Adrenal gland (tissue), 12 donors: ENCODE measurements around the gene SLC19A1. TPM values are rescaled to one million over a fixed set of nuclear protein-coding genes. Genes with fewer than 3 reads are reported as not detected.
A peak's percentile ranks its signal among the peaks of the same experiment; 100 is the strongest.
"Not testable (repeated sequence)": the region's sequence is repeated elsewhere in the genome, so short reads cannot be mapped to it uniquely, and the experiment has no call there.

Source experiments
- DNase-seq, 7 donors: peaks; one replicate each; pipeline ENCODE4 v3.0.0-alpha.2; 2019 to 2020
- H3K27ac ChIP-seq, 5 donors: fragments of 200-600 bp; sonication (generic) in 4 of 5; 1 replicate in 3 of 5; 2 replicates in 2 of 5; pipeline versions ENCODE4 v1.5.1 to v1.8.0; 2016 to 2020; ENCODE audit warnings: mild to moderate bottlenecking in 1 of 5
- H3K27me3 ChIP-seq: fragments of 200-600 bp; 2 replicates; pipeline ENCODE4 v1.8.0; 2021
- H3K36me3 ChIP-seq, 2 donors: fragments of 200-600 bp; replicated peaks in 1 of 2; 1 replicate in 1 of 2; 2 replicates in 1 of 2; pipeline versions ENCODE4 v1.5.1 to v1.8.0; 2018 to 2022
- H3K4me1 ChIP-seq, 2 donors: fragments of 200-600 bp; replicated peaks in 1 of 2; 1 replicate in 1 of 2; 2 replicates in 1 of 2; pipeline versions ENCODE4 v1.5.1 to v1.8.0; 2018 to 2021
- H3K4me3 ChIP-seq, 4 donors: fragments of 200-600 bp; sonication (generic) in 3 of 4; one replicate each; pipeline ENCODE4 v1.5.1; 2016 to 2018
- H3K9me3 ChIP-seq, 3 donors: fragments of 200-600 bp; sonication (generic) in 1 of 3; replicated peaks in 1 of 3; 1 replicate in 2 of 3; 2 replicates in 1 of 3; pipeline versions ENCODE4 v1.5.1 to v1.8.0; 2016 to 2021
- POLR2A ChIP-seq, 2 donors: fragments of 450-650 bp; IDR thresholded peaks; one replicate each; pipeline ENCODE4 v1.6.1; 2017; ENCODE audit warnings: antibody characterized with exemption in 2 of 2, mild to moderate bottlenecking in 2 of 2, moderate library complexity in 1 of 2
- WGBS, 4 donors: extraction: QIAGEN DNeasy Blood & Tissue Kit in 2 of 4; methylation state at CpG; one replicate each; pipeline versions ENCODE4 v1.1.5 to v1.1.7; 2013 to 2017; 5-methylcytosine and 5-hydroxymethylcytosine counted together
- intact Hi-C, 2 donors: fragments of 100-400 bp; cut with DNase I; formaldehyde crosslinking; loops; one replicate each; pipeline versions ENCODE4 v1.14.1 to v1.15.0; 2022 to 2023
- polyA plus RNA-seq, 3 donors: library from polyadenylated mRNA; stranded (reverse); fragments of 200-250 nt in 2 of 3; fragments of 350-450 nt in 1 of 3; fragmentation: Illumina TruSeq in 1 of 3; extraction: RNeasy Lipid Tissue Mini Kit (QIAGEN cat#74804) in 1 of 3; gene quantifications; one replicate each; pipeline ENCODE4 v1.2.3, GENCODE V29; 2013 to 2014
- total RNA-seq, 9 donors: library from RNA; depleted of rRNA in 4 of 9; stranded (reverse); fragments of >200 nt in 4 of 9; fragments of 120-200 nt in 1 of 9; fragmentation: NEBNext Ultra II Directional in 1 of 9; extraction: Animal tissue kit (Norgen Biotek cat#: 25700) in 1 of 9; gene quantifications; one replicate each; pipeline versions ENCODE4 v1.1.0 to v1.2.4, GENCODE V29; 2013 to 2023
- TF ChIP-seq, protein P1 (sequence below), 6 experiments: fragments of 450-650 bp in 4 of 6; fragments of 200-600 bp in 2 of 6; sonication (generic) in 1 of 6; IDR thresholded peaks; 1 replicate in 5 of 6; 2 replicates in 1 of 6; pipeline versions ENCODE4 v1.5.1 to v1.8.0; 2016 to 2021; ENCODE audit warnings: antibody characterized with exemption in 6 of 6, mild to moderate bottlenecking in 2 of 6, moderate library complexity in 1 of 6
- donor health status: healthy with polysubstance abuse.
- donor health status: Bipolar disorder and iron deficiency.
- donor health status: DM: yes; HTN: yes; CAD: no.
- donor health status: DM: no; HTN: no; CAD: no.
- donor health status: DM: no; HTN: no; CAD: no.
- donor health status: DM: yes; HTN: yes; CAD: no.

The SLC19A1 gene
- total and polyA plus RNA-seq, 12 donors, result 1.7 to 21.2 (median 15.3) TPM

DNA sequence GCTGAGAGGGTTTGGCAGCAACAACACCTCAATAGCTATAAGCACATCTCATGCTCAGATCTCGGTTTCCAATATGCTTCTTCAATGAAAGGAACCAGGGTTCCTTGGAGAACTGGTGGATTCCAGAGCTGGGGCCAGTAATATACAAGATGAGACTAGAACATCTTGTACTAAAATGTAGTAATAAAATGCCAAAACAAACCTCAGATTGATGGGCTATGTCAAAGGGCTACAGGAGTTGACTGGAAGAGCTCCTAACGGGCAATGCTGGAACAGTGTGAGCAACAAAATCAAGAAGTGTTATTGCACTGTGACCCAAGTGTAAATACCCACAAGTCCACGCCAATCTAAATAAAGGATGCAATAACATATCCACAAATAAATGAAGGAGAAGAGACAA, 26.1 kb upstream of the SLC19A1 start:
- peak in 1 of 7 donors; percentile 17 for DNase-seq
- intact Hi-C loops, result no loop called here
- Histone ChIP-seq H3K4me1 (peaks cover 8 to 13% of the 10 kb centered on the region in 2 donors), H3K9me3 (no peaks in the 10 kb centered on the region), H3K4me3 (no peak overlapping the region), H3K27ac (no peak overlapping the region), H3K36me3 (no peaks in the 10 kb centered on the region), H3K27me3 (no peaks in the 10 kb centered on the region)
- 77 to 82% (median 79%) methylated on average over 3 of the region's 3 CpGs for WGBS, 4 donors
- no peak for TF ChIP-seq POLR2A (IDR thresholded peaks at IDR 0.05)
- TF ChIP-seq, protein P1, sequence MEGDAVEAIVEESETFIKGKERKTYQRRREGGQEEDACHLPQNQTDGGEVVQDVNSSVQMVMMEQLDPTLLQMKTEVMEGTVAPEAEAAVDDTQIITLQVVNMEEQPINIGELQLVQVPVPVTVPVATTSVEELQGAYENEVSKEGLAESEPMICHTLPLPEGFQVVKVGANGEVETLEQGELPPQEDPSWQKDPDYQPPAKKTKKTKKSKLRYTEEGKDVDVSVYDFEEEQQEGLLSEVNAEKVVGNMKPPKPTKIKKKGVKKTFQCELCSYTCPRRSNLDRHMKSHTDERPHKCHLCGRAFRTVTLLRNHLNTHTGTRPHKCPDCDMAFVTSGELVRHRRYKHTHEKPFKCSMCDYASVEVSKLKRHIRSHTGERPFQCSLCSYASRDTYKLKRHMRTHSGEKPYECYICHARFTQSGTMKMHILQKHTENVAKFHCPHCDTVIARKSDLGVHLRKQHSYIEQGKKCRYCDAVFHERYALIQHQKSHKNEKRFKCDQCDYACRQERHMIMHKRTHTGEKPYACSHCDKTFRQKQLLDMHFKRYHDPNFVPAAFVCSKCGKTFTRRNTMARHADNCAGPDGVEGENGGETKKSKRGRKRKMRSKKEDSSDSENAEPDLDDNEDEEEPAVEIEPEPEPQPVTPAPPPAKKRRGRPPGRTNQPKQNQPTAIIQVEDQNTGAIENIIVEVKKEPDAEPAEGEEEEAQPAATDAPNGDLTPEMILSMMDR (IDR thresholded peaks at IDR 0.05), result no peak

DNA sequence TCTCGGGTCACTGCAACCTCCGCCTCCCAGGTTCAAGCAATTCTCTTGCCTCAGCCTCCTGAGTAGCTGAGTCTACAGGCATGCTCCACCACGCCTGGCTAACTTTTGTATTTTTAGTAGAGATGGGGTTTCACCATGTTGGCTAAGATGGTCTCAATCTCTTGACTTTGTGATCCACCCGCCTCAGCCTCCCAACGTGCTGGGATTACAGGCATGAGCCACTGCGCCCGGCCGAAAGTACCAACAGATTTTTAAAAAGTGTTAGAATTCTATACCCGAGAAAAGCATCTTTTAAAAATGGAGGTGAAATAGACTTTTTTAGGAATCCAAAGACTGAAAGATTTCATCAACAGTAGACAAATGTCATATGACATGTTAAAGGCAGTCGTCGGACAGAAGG, 21.9 kb upstream of the SLC19A1 start:
- WGBS, 4 donors, result 86 to 92% (median 89%) methylated on average over 11 of the region's 11 CpGs
- intact Hi-C loops, H3K4me1 ChIP-seq, H3K4me3 ChIP-seq, H3K36me3 ChIP-seq, H3K9me3 ChIP-seq, H3K27me3 ChIP-seq, H3K27ac ChIP-seq: not testable (repeated sequence)
- DNase-seq, result peak in 1 of 7 donors; percentile 45

DNA sequence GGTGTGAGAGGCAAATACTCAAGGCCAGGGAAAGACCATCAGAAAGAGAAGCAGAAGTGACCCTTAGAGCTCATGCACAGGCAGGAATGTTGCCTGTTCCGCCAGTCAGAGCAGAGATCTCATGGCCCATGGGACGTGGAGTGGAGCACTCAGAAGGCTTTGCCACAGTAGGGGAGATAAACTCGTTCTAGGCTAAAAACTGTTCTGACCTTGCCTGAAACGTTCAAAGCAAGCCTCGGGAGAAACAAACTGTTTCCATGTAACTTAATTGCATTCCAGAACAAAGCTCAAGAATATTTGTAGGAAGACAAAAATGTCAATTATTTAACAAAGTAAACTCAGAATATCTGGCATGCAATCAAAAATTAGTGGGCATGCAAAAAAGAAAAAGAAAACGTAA, 20.7 kb upstream of the SLC19A1 start:
- Histone ChIP-seq H3K4me3 (no peak overlapping the region), H3K4me1 (no peaks in the 10 kb centered on the region), H3K27ac (peak overlapping the region in 1 of 5 donors; percentile 45), H3K9me3 (no peaks in the 10 kb centered on the region), H3K36me3 (no peaks in the 10 kb centered on the region), H3K27me3 (no peaks in the 10 kb centered on the region)
- 37 to 49% (median 42%) methylated on average over 6 of the region's 6 CpGs for WGBS, 4 donors
- intact Hi-C loops, result no loop called here
- DNase-seq, result peak in 1 of 7 donors; percentile 44
- TF ChIP-seq POLR2A (IDR thresholded peaks at IDR 0.05), result no peak
- TF ChIP-seq, protein P1 (IDR thresholded peaks at IDR 0.05), result no peak

DNA sequence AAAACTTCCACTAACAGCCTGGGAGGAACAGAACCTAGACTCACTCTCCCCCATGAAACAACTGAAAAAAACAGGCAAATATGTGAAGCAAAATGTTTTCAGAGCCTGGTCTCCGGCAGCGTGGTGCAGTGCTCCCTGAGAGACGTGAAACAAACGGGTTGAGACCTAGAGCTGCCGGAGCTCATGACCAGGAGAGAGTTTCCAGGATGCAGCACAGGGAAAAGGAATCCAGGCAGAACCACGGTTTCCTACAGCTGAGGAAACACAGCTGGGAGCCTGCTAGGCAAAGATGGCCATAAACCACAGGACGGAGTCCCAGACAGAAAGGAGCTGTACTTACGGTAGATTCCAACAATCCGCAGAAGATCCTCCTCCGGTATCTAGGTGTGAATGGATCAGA, 20.2 kb upstream of the SLC19A1 start:
- 62 to 71% (median 67%) methylated on average over 10 of the region's 10 CpGs for WGBS, 4 donors

DNA sequence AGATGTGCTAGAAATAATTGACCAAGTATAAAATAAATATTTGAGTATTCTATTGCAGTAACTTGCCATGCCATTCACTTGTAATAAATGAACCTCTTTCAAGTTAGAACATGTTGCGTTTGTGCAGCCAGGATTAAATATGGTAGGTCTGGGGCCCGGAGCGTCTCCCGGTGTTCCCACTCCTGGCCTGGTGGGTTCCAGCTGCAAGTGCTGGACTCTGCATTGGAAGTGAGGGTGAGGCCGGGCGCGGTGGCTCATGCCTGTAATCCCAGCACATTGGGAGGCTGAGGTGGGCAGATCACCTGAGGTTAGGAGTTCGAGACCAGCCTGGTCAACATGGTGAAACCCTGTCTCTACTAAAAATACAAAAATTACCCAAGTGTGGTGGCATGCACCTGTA, 19.0 kb upstream of the SLC19A1 start:
- H3K9me3 ChIP-seq, H3K27ac ChIP-seq, H3K4me1 ChIP-seq, intact Hi-C loops, H3K4me3 ChIP-seq, H3K36me3 ChIP-seq, H3K27me3 ChIP-seq: not testable (repeated sequence)
- DNase-seq, result peak in 2 of 7 donors; percentile 8 to 40
- WGBS, 4 donors, result 80 to 98% (median 89%) methylated on average over 5 to 8 of the region's 8 CpGs

More for the DNA sequence above, 20.2 kb upstream of the SLC19A1 start:
- H3K27ac ChIP-seq, result peak overlapping the region in 1 of 5 donors; percentile 45
- peak in 1 of 7 donors; percentile 31 for DNase-seq
- TF ChIP-seq, protein P1 (IDR thresholded peaks at IDR 0.05), result no peak
- TF ChIP-seq POLR2A (IDR thresholded peaks at IDR 0.05), result no peak
- no peak overlapping the region for H3K4me3 ChIP-seq
- H3K4me1 ChIP-seq, result no peaks in the 10 kb centered on the region
- no peaks in the 10 kb centered on the region for H3K9me3 ChIP-seq
- no peaks in the 10 kb centered on the region for H3K27me3 ChIP-seq
- no peaks in the 10 kb centered on the region for H3K36me3 ChIP-seq
- intact Hi-C loops, result no loop called here
